T-helper 1 cell treated with Interleukin-12 subunit alpha and Interleukin-12 subunit beta and Interleukin-4 antibody, amounts not matched to agents 30 ng/mL and 1 ng/mL, for 36 hours (primary cell): ENCODE data around the gene KLHL18. TPM values are rescaled to one million over a fixed set of nuclear protein-coding genes. Genes with fewer than 3 reads are reported as not detected.
"Not testable (repeated sequence)": the region's sequence is repeated elsewhere in the genome, so short reads cannot be mapped to it uniquely, and the experiment has no call there.

ENCODE experiments used
- intact Hi-C: fragments of 100-400 bp; cut with micrococcal nuclease; formaldehyde crosslinking; loops from one replicate; pipeline ENCODE4 v1.15.1; 2024
- total RNA-seq: library from RNA; stranded (reverse); gene quantifications from 2 replicates; pipeline ENCODE4 v1.2.3, GENCODE V29; 2022

KLHL18 gene
- total RNA-seq = 28.2 and 31.8 TPM in 2 replicates

- intact Hi-C loops = loop anchor here (1.0 to 10.0 kb wide), 10 partner anchors 42 to 1594 kb away; partner anchors contain the start of genes IP6K2, NBEAL2, SACM1L and SCAP
Observed at GRCh38 chr3:47282424-47283192, at the start of gene KLHL18, which contains the start of gene KIF9. Gene KLHL18 (plus strand): TSS chr3:47282944. CDS start chr3:47282966, 22 bp downstream. Gene KIF9 (minus strand): TSS chr3:47282799. CDS start chr3:47277374, 5,425 bp downstream.

- intact Hi-C loops = no loop called here
Observed at GRCh38 chr3:47238017-47238416, 44.7 kb upstream of the KLHL18 start.

GRCh38 chr3:47239929-47240328 is 42.8 kb upstream of the KLHL18 start:
- intact Hi-C loops = no loop called here

GRCh38 chr3:47243419-47244147 is 39.2 kb upstream of the KLHL18 start:
- intact Hi-C loops = no loop called here

- intact Hi-C loops = no loop called here
Observed at GRCh38 chr3:47244531-47245100, 38.1 kb upstream of the KLHL18 start.

GRCh38 chr3:47245271-47245670 is 37.5 kb upstream of the KLHL18 start:
- intact Hi-C loops = no loop called here

- intact Hi-C loops = no loop called here
Observed at GRCh38 chr3:47247131-47248064, 35.3 kb upstream of the KLHL18 start.

- intact Hi-C loops = loop anchor here (2.0 kb wide), 1 partner anchor 74 kb away; no protein-coding TSS in a partner anchor
Observed at GRCh38 chr3:47250309-47251060, 32.3 kb upstream of the KLHL18 start.

- intact Hi-C loops = loop anchor here (2.0 kb wide), 1 partner anchor 74 kb away; no protein-coding TSS in a partner anchor
Observed at GRCh38 chr3:47251085-47251484, 31.7 kb upstream of the KLHL18 start.

GRCh38 chr3:47251689-47252088 is 31.1 kb upstream of the KLHL18 start:
- intact Hi-C loops = loop anchor here (2.0 kb wide), 1 partner anchor 73 kb away; no protein-coding TSS in a partner anchor

- intact Hi-C loops = not testable (repeated sequence)
Observed at GRCh38 chr3:47256331-47256730, 26.4 kb upstream of the KLHL18 start.

GRCh38 chr3:47259114-47259513 is 23.6 kb upstream of the KLHL18 start:
- intact Hi-C loops = no loop called here

- intact Hi-C loops = no loop called here
Observed at GRCh38 chr3:47260605-47261004, 22.1 kb upstream of the KLHL18 start.

GRCh38 chr3:47261301-47261700 is 21.4 kb upstream of the KLHL18 start:
- intact Hi-C loops = no loop called here

GRCh38 chr3:47265008-47265407 is 17.7 kb upstream of the KLHL18 start:
- intact Hi-C loops = no loop called here

GRCh38 chr3:47265725-47266428 is 16.9 kb upstream of the KLHL18 start:
- intact Hi-C loops = no loop called here

- intact Hi-C loops = no loop called here
Observed at GRCh38 chr3:47266709-47267489, 15.8 kb upstream of the KLHL18 start.

GRCh38 chr3:47267490-47267824 is 15.3 kb upstream of the KLHL18 start:
- intact Hi-C loops = no loop called here

- intact Hi-C loops = no loop called here
Observed at GRCh38 chr3:47270526-47270925, 12.2 kb upstream of the KLHL18 start.
